ENCODE data around the gene CRISP2. TPM values are rescaled to one million over a fixed set of nuclear protein-coding genes. Genes with fewer than 3 reads are reported as not detected.

Gene CRISP2
- total RNA-seq, 1 donor from 2014 or later = not detected

- H3K36me3 Mint-ChIP-seq (ENCODE audit: low read depth) = no peaks in the 10 kb centered on the region
- H3K4me1 Mint-ChIP-seq (ENCODE audit: low read depth) = no peaks in the 10 kb centered on the region
- no peak for DNase-seq (ENCODE audit: low spot score)
- peaks cover 3% of the 10 kb centered on the region for H3K27me3 Mint-ChIP-seq (ENCODE audit: low read depth)
- no peak for TF ChIP-seq CTCF (IDR thresholded peaks at IDR 0.05)
- no peaks in the 10 kb centered on the region for H3K9me3 Mint-ChIP-seq (ENCODE audit: low read depth)
- no peak overlapping the region for H3K27ac Mint-ChIP-seq (ENCODE audit: unreplicated experiment)
- no peak overlapping the region for H3K4me3 Mint-ChIP-seq (ENCODE audit: unreplicated experiment)
Measured at GRCh38 chr6:49662231-49662891, 51.0 kb downstream of the CRISP2 start.

DNA sequence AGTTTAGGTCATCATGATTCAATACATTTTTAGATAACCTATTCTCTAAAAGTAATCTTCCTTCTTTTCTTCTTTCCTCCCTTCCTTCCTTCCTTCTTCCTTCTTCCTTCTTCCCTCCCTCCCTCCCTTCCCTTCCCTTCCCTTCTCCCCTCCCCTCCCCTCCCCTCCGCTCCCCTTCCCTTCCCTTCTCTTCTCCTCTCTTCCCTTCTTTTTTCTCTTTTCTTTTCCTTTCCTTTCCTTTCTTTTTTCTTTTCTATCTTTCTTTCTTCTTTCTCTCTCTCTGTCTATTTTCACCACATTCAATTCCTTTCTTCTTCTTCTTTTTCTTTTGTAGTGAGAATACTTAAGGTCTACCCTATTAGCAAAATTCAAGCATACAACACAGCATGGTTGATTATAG lies 59.4 kb downstream of the CRISP2 start:
- Mint-ChIP-seq H3K27ac (ENCODE audit: unreplicated experiment) (no peak overlapping the region), H3K4me1 (ENCODE audit: low read depth) (no peaks in the 10 kb centered on the region), H3K4me3 (ENCODE audit: unreplicated experiment) (no peak overlapping the region), H3K9me3 (ENCODE audit: low read depth) (no peaks in the 10 kb centered on the region), H3K36me3 (ENCODE audit: low read depth) (no peaks in the 10 kb centered on the region), H3K27me3 (ENCODE audit: low read depth) (peaks cover 16% of the 10 kb centered on the region)
- TF ChIP-seq CTCF (IDR thresholded peaks at IDR 0.05) = no peak
- no peak for DNase-seq (ENCODE audit: low spot score)

GRCh38 chr6:49653438-49653837 lies 59.9 kb downstream of the CRISP2 start:
- Mint-ChIP-seq H3K27me3 (ENCODE audit: low read depth) (peaks cover 14% of the 10 kb centered on the region), H3K9me3 (ENCODE audit: low read depth) (no peaks in the 10 kb centered on the region), H3K36me3 (ENCODE audit: low read depth) (no peaks in the 10 kb centered on the region), H3K4me3 (ENCODE audit: unreplicated experiment) (no peak overlapping the region), H3K27ac (ENCODE audit: unreplicated experiment) (no peak overlapping the region), H3K4me1 (ENCODE audit: low read depth) (no peaks in the 10 kb centered on the region)
- no peak for TF ChIP-seq CTCF (IDR thresholded peaks at IDR 0.05)
- DNase-seq (ENCODE audit: low spot score) = no peak

DNA sequence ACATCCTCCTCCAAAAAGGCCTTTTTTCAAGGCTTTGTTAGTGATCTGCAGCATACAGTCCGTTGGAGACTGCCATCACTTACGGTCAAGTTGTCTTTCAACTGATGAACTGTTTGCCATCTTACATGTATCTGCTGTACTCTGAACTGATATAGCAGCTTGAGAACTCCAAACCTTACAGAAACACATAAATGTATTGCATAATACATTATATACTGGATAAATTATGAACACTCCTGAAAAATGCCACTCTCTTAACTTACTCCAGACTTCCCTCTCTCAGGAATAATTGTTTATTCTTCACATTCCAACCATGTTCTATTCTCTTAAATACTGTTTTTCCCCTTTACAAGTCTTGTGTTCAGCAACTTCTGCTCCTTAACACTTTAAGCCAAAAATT lies 62.1 kb downstream of the CRISP2 start:
- Mint-ChIP-seq H3K4me3 (ENCODE audit: unreplicated experiment) (no peak overlapping the region), H3K9me3 (ENCODE audit: low read depth) (no peaks in the 10 kb centered on the region), H3K27ac (ENCODE audit: unreplicated experiment) (no peak overlapping the region), H3K27me3 (ENCODE audit: low read depth) (peaks cover 15% of the 10 kb centered on the region), H3K36me3 (ENCODE audit: low read depth) (no peaks in the 10 kb centered on the region), H3K4me1 (ENCODE audit: low read depth) (no peaks in the 10 kb centered on the region)
- no peak for DNase-seq (ENCODE audit: low spot score)
- no peak for TF ChIP-seq CTCF (IDR thresholded peaks at IDR 0.05)

DNA sequence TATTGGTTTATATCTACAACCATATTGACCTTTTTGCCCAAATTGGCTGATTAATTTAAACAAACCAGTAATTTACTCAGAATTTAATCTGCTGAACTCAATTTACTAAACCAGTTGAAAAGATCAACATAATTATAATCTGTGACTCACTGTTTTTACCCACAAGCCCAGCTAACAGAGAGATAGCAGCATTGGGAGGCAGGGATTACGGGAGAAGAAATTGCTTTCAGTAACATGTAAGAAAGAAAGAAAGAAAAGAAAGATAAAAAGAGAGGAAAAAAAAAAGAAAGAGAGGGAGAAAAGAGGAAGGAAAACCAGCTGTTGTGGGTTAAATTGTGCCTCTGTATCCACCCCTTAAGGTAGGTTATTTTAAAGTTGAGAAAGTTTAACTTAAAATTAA lies 63.4 kb downstream of the CRISP2 start:
- peaks cover 19% of the 10 kb centered on the region for H3K27me3 Mint-ChIP-seq (ENCODE audit: low read depth)
- no peak overlapping the region for H3K27ac Mint-ChIP-seq (ENCODE audit: unreplicated experiment)
- H3K36me3 Mint-ChIP-seq (ENCODE audit: low read depth) = no peaks in the 10 kb centered on the region
- DNase-seq (ENCODE audit: low spot score) = no peak
- no peaks in the 10 kb centered on the region for H3K4me1 Mint-ChIP-seq (ENCODE audit: low read depth)
- H3K9me3 Mint-ChIP-seq (ENCODE audit: low read depth) = no peaks in the 10 kb centered on the region
- no peak overlapping the region for H3K4me3 Mint-ChIP-seq (ENCODE audit: unreplicated experiment)
- TF ChIP-seq CTCF (IDR thresholded peaks at IDR 0.05) = no peak

Data from chondrocyte (in vitro differentiated cells).